Calu3 (cell line): ENCODE measurements around the gene SLC17A9. TPM values are rescaled to one million over a fixed set of nuclear protein-coding genes. Genes with fewer than 3 reads are reported as not detected.

Experiments used
- BruUV-seq: library from RNA; stranded (reverse); fragments of 400-500 nt; replicated peaks from 2 replicates; lab custom pipeline; 2021; lab: Mats Ljungman, UMichigan
- CTCF ChIA-PET: fragments of 300-600 bp; sonication (Branson Sonifier 250); formaldehyde crosslinking; loops from one replicate; lab custom pipeline; 2022; ENCODE audit warnings: antibody characterized with exemption; lab: Charles Lee
- DNase-seq: peaks from one replicate; pipeline ENCODE4 v3.0.0; 2022
- H3K27ac Mint-ChIP-seq: one replicate; pipeline ENCODE4 v1.8.0; 2022; ENCODE audit warnings: mixed read lengths; ENCODE audit not compliant: unreplicated experiment
- H3K27me3 Mint-ChIP-seq: one replicate; pipeline ENCODE4 v1.8.0; 2022; ENCODE audit warnings: mixed read lengths; ENCODE audit not compliant: unreplicated experiment
- H3K36me3 Mint-ChIP-seq: one replicate; pipeline ENCODE4 v1.8.0; 2022; ENCODE audit warnings: mild to moderate bottlenecking, moderate library complexity, mixed read lengths; ENCODE audit not compliant: insufficient read depth, unreplicated experiment
- H3K4me1 Mint-ChIP-seq: one replicate; pipeline ENCODE4 v1.8.0; 2022; ENCODE audit warnings: mild to moderate bottlenecking, low read depth, mixed read lengths; ENCODE audit not compliant: unreplicated experiment
- H3K4me3 Mint-ChIP-seq: one replicate; pipeline ENCODE4 v1.8.0; 2022; ENCODE audit warnings: mild to moderate bottlenecking, low read depth, moderate library complexity, mixed read lengths; ENCODE audit not compliant: unreplicated experiment
- H3K9me3 Mint-ChIP-seq: one replicate; pipeline ENCODE4 v1.8.0; 2022; ENCODE audit warnings: low read depth, mixed read lengths; ENCODE audit not compliant: unreplicated experiment
- CTCF ChIP-seq: fragments of 200-600 bp; IDR thresholded peaks from one replicate; pipeline ENCODE4 v1.8.0; 2022; ENCODE audit warnings: antibody characterized with exemption; ENCODE audit not compliant: unreplicated experiment
- intact Hi-C: fragments of 100-400 bp; cut with micrococcal nuclease; formaldehyde crosslinking; loops from one replicate; pipeline ENCODE4 v1.10.0; 2022; ENCODE audit not compliant: unreplicated experiment
- total RNA-seq: library from RNA; stranded (reverse); gene quantifications from 2 replicates; pipeline ENCODE4 v1.2.3, GENCODE V29; 2022

SLC17A9 gene
- total RNA-seq, 1 experiment from 2014 or later: 12.0 TPM

GRCh38 chr20:62943396-62943795 is 9.1 kb upstream of the SLC17A9 start:
- intact Hi-C loops: no loop called here
- H3K27ac Mint-ChIP-seq: no peak overlapping the region
- H3K27me3 Mint-ChIP-seq: no peaks in the 10 kb centered on the region
- no peak overlapping the region for H3K4me3 Mint-ChIP-seq
- H3K4me1 Mint-ChIP-seq: peaks cover 11% of the 10 kb centered on the region
- peaks cover 65% of the 10 kb centered on the region for H3K36me3 Mint-ChIP-seq
- TF ChIP-seq CTCF: no peak
- no peaks in the 10 kb centered on the region for H3K9me3 Mint-ChIP-seq
- CTCF ChIA-PET: no interaction called here
- DNase-seq: no peak
- no TSS peak for BruUV-seq

GRCh38 chr20:62944184-62944583 is 8.3 kb upstream of the SLC17A9 start:
- Mint-ChIP-seq H3K9me3 (peaks cover 3% of the 10 kb centered on the region), H3K4me1 (peaks cover 8% of the 10 kb centered on the region), H3K27ac (no peak overlapping the region), H3K36me3 (peaks cover 64% of the 10 kb centered on the region), H3K27me3 (no peaks in the 10 kb centered on the region), H3K4me3 (no peak overlapping the region)
- CTCF ChIA-PET: no interaction called here
- TF ChIP-seq CTCF: no peak
- DNase-seq: no peak
- intact Hi-C loops: no loop called here
- BruUV-seq: no TSS peak

- no peak for DNase-seq
- H3K4me3 Mint-ChIP-seq: no peak overlapping the region
- TF ChIP-seq CTCF: no peak
- H3K9me3 Mint-ChIP-seq: peaks cover 4% of the 10 kb centered on the region
- no TSS peak for BruUV-seq
- H3K27me3 Mint-ChIP-seq: no peaks in the 10 kb centered on the region
- intact Hi-C loops: no loop called here
- H3K4me1 Mint-ChIP-seq: peaks cover 3% of the 10 kb centered on the region
- no peak overlapping the region for H3K27ac Mint-ChIP-seq
- H3K36me3 Mint-ChIP-seq: peaks cover 60% of the 10 kb centered on the region
- CTCF ChIA-PET: interaction anchor here (0.7 kb wide), 1 partner anchor 27 kb away, joined by 4 read pairs; no protein-coding TSS in a partner anchor
These were observed 7.8 kb upstream of the SLC17A9 start for GRCh38 chr20:62944746-62945145.

- H3K4me1 Mint-ChIP-seq: no peaks in the 10 kb centered on the region
- no TSS peak for BruUV-seq
- no peaks in the 10 kb centered on the region for H3K27me3 Mint-ChIP-seq
- peaks cover 60% of the 10 kb centered on the region for H3K36me3 Mint-ChIP-seq
- no peak overlapping the region for H3K4me3 Mint-ChIP-seq
- intact Hi-C loops: no loop called here
- TF ChIP-seq CTCF: no peak
- H3K9me3 Mint-ChIP-seq: peaks cover 5% of the 10 kb centered on the region
- no peak for DNase-seq
- CTCF ChIA-PET: no interaction called here
- H3K27ac Mint-ChIP-seq: no peak overlapping the region
These were observed 6.7 kb upstream of the SLC17A9 start for GRCh38 chr20:62945771-62946339.
